CD8-positive, alpha-beta memory T cell (primary cell): ENCODE measurements around the gene AUP1. TPM values are rescaled to one million over a fixed set of nuclear protein-coding genes. Genes with fewer than 3 reads are reported as not detected.

Source experiments
- CTCF ChIA-PET: fragments of 350-600 bp; sonication (Branson Sonifier 250); formaldehyde crosslinking; loops from one replicate; lab custom pipeline; 2021; ENCODE audit warnings: antibody characterized with exemption; lab: Charles Lee
- POLR2A ChIA-PET: fragments of 350-600 bp; sonication (Branson Sonifier 250); formaldehyde crosslinking; loops from one replicate; lab custom pipeline; 2021; ENCODE audit warnings: antibody characterized with exemption; lab: Charles Lee
- DNase-seq, 5 donors: peaks; one replicate each; pipeline versions ENCODE4 v3.0.0 to v3.0.0-alpha.2; 2020 to 2022; ENCODE audit warnings: mixed read lengths in 1 of 5
- H3K27ac ChIP-seq: one replicate; pipeline ENCODE4 v1.7.0; 2013; ENCODE audit warnings: low read depth, mild to moderate bottlenecking, low read length, moderate library complexity
- H3K27me3 ChIP-seq: 2 replicates; pipeline ENCODE4 v1.7.0; 2013; ENCODE audit warnings: low read length, mild to moderate bottlenecking; ENCODE audit not compliant: insufficient read depth, poor library complexity, severe bottlenecking
- H3K36me3 ChIP-seq: 2 replicates; pipeline ENCODE4 v1.7.0; 2013; ENCODE audit warnings: mild to moderate bottlenecking, low read length, moderate library complexity; ENCODE audit not compliant: insufficient read depth
- H3K4me1 ChIP-seq: 2 replicates; pipeline ENCODE4 v1.7.0; 2013; ENCODE audit warnings: mild to moderate bottlenecking, low read length, moderate library complexity; ENCODE audit not compliant: insufficient read depth
- H3K4me3 ChIP-seq: 2 replicates; pipeline ENCODE4 v1.7.0; 2013; ENCODE audit warnings: mild to moderate bottlenecking, low read length
- H3K9me3 ChIP-seq: 2 replicates; pipeline ENCODE4 v1.7.0; 2013; ENCODE audit warnings: mild to moderate bottlenecking, low read length
- H3K27ac Mint-ChIP-seq, 8 donors: one replicate each; pipeline ENCODE4 v1.8.0; 2020 to 2021; ENCODE audit warnings: mixed read lengths in 8 of 8, mild to moderate bottlenecking in 6 of 8, inconsistent platforms in 3 of 8, moderate library complexity in 3 of 8
- H3K27me3 Mint-ChIP-seq, 2 donors: one replicate each; pipeline ENCODE4 v1.8.0; 2020 to 2021; ENCODE audit warnings: mixed read lengths in 2 of 2, mild to moderate bottlenecking in 1 of 2, moderate library complexity in 1 of 2
- H3K36me3 Mint-ChIP-seq, 3 donors: one replicate each; pipeline ENCODE4 v1.8.0; 2020 to 2021; ENCODE audit warnings: mixed read lengths in 3 of 3, inconsistent platforms in 1 of 3, mild to moderate bottlenecking in 1 of 3
- H3K4me1 Mint-ChIP-seq, 3 donors: one replicate each; pipeline ENCODE4 v1.8.0; 2020 to 2021; ENCODE audit warnings: mixed read lengths in 3 of 3, inconsistent platforms in 1 of 3, mild to moderate bottlenecking in 1 of 3
- H3K4me3 Mint-ChIP-seq, 7 donors: one replicate each; pipeline ENCODE4 v1.8.0; 2020 to 2021; ENCODE audit warnings: mixed read lengths in 7 of 7, mild to moderate bottlenecking in 6 of 7, moderate library complexity in 4 of 7, inconsistent platforms in 2 of 7
- H3K9me3 Mint-ChIP-seq, 5 donors: one replicate each; pipeline ENCODE4 v1.8.0; 2020 to 2022; ENCODE audit warnings: mixed read lengths in 5 of 5, mild to moderate bottlenecking in 3 of 5, moderate library complexity in 2 of 5, inconsistent platforms in 1 of 5
- polyA plus RNA-seq: library from polyadenylated mRNA; unstranded; fragments of 300-500 nt; fragmentation: Illumina TruSeq; gene quantifications from one replicate; pipeline ENCODE4 v1.2.3, GENCODE V29; 2021
- total RNA-seq, 2 experiments: library from RNA; stranded (reverse); gene quantifications; one replicate each; pipeline ENCODE4 v1.2.3, GENCODE V29; 2021

AUP1 gene
- total and polyA plus RNA-seq, 3 experiments from 2014 or later, result 95.8 to 225 (median 219) TPM

DNA sequence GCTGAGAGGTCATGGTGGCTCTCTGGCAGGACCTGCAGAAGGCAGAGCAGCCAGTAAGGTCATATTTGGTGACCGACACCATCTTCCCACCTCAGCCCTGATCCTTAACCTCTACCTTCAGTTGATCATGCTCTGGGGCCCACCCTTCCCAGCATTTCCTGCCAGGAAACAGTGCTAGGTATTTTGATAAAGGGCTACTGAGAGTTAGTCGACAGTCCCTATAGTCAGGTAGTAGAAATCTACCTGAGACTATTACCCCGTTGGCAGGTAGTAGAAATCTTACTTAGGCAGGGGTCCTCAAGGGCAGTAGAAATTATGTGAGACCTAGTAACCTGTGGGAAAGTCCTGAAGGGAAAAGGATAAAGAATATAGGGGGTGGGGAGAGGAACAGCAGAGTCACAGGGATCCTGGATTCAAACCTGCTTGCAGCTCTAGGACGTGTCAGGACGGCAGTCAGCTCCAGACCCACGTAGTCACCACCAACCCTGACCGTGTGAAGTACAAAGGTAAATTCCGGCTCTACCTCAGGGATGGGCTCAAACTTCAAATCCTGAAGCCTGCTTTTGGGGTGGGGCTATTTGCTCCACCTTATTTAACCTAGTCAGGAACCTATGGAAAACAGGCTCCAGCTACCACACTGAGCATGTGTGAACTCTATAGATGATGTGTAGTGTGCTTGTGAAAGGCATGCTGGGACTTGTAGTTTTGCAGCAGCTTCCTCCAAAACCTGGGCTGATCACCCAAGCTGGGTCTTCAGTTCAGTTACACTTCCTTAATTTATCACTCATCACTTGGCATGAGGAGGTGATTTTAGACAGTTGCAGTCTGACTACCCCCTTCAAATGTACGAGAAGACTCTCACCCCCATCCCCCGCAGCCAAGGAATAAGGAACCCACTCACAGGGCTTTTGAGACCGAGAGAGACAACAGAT lies 3.5 kb downstream of the AUP1 start, which contains the start of gene DQX1:
TSS of gene DQX1 (minus strand) at position 515 of the 932 bp plus-strand sequence. CDS start at position 13, 502 bp downstream.
- POLR2A ChIA-PET, result interaction anchor here (0.9 to 1.3 kb wide), 3 partner anchors 23 to 68 kb away, joined by 3 read pairs; partner anchors contain the start of genes CCDC142 and TTC31

DNA sequence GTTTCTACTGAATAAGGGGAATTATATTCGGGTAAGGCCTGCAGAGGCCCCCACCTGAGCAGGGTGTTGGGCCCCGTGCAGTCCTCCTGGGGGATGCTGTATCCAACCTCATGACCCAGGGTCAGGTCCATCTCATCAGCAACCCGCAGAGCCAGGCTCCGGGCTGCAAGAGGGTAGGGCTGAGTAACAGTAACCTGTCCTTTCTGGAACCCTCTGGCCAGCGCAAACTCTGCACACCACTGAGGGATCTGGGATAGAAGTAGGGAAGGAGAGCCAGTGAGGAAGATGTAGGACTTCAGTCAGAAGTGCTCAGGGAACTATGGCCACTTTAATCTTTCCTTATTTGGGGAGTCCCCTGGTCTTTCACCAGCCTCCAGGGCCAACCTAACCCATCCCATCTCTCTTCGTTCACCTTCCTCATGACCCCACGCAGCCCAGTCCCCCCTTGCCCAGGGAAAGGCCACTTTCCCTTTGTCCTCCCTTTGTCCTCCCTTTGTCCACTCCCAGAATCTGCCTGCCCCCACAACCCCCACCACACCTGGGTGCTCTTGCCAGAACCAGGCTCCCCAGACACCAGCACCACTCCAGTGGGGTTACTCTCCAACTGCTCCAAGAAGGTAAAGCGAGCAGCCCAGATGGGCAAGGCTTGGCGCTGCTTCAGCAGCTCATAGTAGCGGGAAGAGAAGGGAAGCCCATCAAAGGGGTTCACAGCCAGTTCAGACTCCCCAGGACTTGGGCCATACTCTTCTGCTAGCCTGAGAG lies 4.4 kb downstream of the AUP1 start:
- POLR2A ChIA-PET, result interaction anchor here (0.9 kb wide), 1 partner anchor 68 kb away, joined by 3 read pairs; no protein-coding TSS in a partner anchor
- peaks cover 7 to 8% of the 10 kb centered on the region in 2 donors for H3K27me3 Mint-ChIP-seq
- H3K4me1 ChIP-seq, result peaks cover 12% of the 10 kb centered on the region

More for the DNA sequence above, 3.5 kb downstream of the AUP1 start, which contains the start of gene DQX1:
- peaks cover 17% of the 10 kb centered on the region for H3K4me1 ChIP-seq
- no peak within 1 kb of the TSS for H3K4me3 ChIP-seq
- Mint-ChIP-seq H3K36me3 (peaks cover 15 to 39% (median 17%) of the 10 kb centered on the region in 3 donors), H3K27me3 (peaks cover 0 to 5% of the 10 kb centered on the region in 2 donors), H3K27ac (peak within 1 kb of the TSS in 6 of 8 donors; percentile 12 to 71 (median 49)), H3K4me1 (peaks cover 20 to 29% (median 24%) of the 10 kb centered on the region in 3 donors), H3K4me3 (peak within 1 kb of the TSS in 2 of 7 donors; percentile 64 to 82), H3K9me3 (no peaks in the 10 kb centered on the region)
- H3K9me3 ChIP-seq, result no peaks in the 10 kb centered on the region
- DNase-seq, result no peak
- H3K27ac ChIP-seq, result no peak within 1 kb of the TSS
- H3K36me3 ChIP-seq, result peaks cover 12% of the 10 kb centered on the region
- no peaks in the 10 kb centered on the region for H3K27me3 ChIP-seq
- CTCF ChIA-PET, result interaction anchor here (1.1 to 1.7 kb wide), 3 partner anchors 26 to 43 kb away, joined by 3 to 5 read pairs (median 4); partner anchors contain the start of genes CCDC142, LBX2 and TTC31

DNA sequence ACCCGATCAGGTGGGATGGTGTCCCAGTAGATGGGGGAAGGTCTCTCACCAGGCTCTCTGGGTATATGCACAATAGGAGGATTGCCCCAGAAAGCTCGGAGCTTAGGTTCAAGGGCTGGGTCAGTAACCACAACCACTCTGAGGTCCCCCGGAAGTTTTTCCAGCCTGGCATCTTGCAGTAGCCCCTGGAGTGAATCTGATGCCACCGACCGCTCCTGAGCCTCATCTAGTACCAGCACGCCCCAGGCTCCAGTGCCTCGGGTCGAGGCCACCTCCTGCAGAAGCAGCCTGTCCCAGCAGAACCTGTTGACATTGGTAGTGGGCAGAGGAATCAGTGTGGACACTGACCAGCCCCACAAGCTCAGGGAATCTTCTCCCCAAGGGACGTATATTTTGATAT lies 5.5 kb downstream of the AUP1 start:
- no peaks in the 10 kb centered on the region for H3K9me3 Mint-ChIP-seq
- CTCF ChIA-PET, result no interaction called here
- H3K27ac Mint-ChIP-seq, result no peak overlapping the region

More for the DNA sequence above, 4.4 kb downstream of the AUP1 start:
- no peak overlapping the region for H3K4me3 ChIP-seq
- no peak overlapping the region for H3K4me3 Mint-ChIP-seq
- peaks cover 15 to 38% (median 17%) of the 10 kb centered on the region in 3 donors for H3K36me3 Mint-ChIP-seq
- H3K27me3 ChIP-seq, result peaks cover 5% of the 10 kb centered on the region
- no peaks in the 10 kb centered on the region for H3K9me3 Mint-ChIP-seq
- H3K27ac ChIP-seq, result no peak overlapping the region
- H3K9me3 ChIP-seq, result no peaks in the 10 kb centered on the region
- DNase-seq, result no peak
- peaks cover 15 to 23% (median 18%) of the 10 kb centered on the region in 3 donors for H3K4me1 Mint-ChIP-seq
- peak overlapping the region in 2 of 8 donors; percentile 45 to 71 for H3K27ac Mint-ChIP-seq
- CTCF ChIA-PET, result interaction anchor here (1.1 kb wide), 1 partner anchor 42 kb away, joined by 4 read pairs; the partner anchor contains the start of genes CCDC142 and TTC31
- H3K36me3 ChIP-seq, result peaks cover 12% of the 10 kb centered on the region

DNA sequence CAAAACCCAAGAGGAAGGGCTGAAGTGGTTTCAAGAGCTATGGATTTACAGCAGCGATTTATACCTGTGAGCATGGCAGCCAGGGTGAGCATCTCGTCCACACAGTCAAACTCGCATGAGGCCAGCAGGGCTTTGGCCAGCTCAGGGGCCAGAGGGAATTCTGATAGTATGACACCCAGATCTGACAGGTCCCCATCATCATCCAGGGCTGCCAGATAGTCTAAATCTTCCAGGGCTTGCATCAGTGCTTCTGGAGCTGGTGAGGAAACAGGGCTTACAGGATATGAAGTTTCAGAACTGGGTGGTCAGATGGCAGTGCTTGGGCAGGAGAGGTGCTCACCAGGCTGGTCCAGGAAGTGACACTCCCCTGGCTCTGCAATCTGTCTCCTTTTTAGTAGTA lies 7.0 kb downstream of the AUP1 start:
- ChIA-PET CTCF (interaction anchor here (1.2 kb wide), 1 partner anchor 40 kb away, joined by 3 read pairs; the partner anchor contains the start of genes CCDC142 and TTC31), POLR2A (interaction anchor here (0.6 to 0.8 kb wide), 2 partner anchors 8 to 59 kb away, joined by 3 to 6 read pairs; no protein-coding TSS in a partner anchor)
- H3K36me3 ChIP-seq, result peaks cover 12% of the 10 kb centered on the region
- no peaks in the 10 kb centered on the region for H3K9me3 Mint-ChIP-seq
- H3K4me1 ChIP-seq, result no peaks in the 10 kb centered on the region
- no peak for DNase-seq
- H3K4me3 Mint-ChIP-seq, result no peak overlapping the region
- H3K4me3 ChIP-seq, result no peak overlapping the region
- no peak overlapping the region for H3K27ac ChIP-seq
- no peaks in the 10 kb centered on the region for H3K9me3 ChIP-seq
- H3K36me3 Mint-ChIP-seq, result peaks cover 10 to 17% (median 15%) of the 10 kb centered on the region in 3 donors
- H3K27me3 ChIP-seq, result peaks cover 32% of the 10 kb centered on the region
- peaks cover 31 to 34% of the 10 kb centered on the region in 2 donors for H3K27me3 Mint-ChIP-seq
- no peak overlapping the region for H3K27ac Mint-ChIP-seq
- H3K4me1 Mint-ChIP-seq, result peaks cover 3 to 6% (median 4%) of the 10 kb centered on the region in 3 donors

More for the DNA sequence above, 5.5 kb downstream of the AUP1 start:
- peaks cover 17% of the 10 kb centered on the region for H3K27me3 ChIP-seq
- H3K36me3 Mint-ChIP-seq, result peaks cover 15 to 30% (median 17%) of the 10 kb centered on the region in 3 donors
- H3K4me3 ChIP-seq, result no peak overlapping the region
- peaks cover 14 to 21% (median 17%) of the 10 kb centered on the region in 3 donors for H3K4me1 Mint-ChIP-seq
- H3K4me1 ChIP-seq, result peaks cover 10% of the 10 kb centered on the region
- H3K27me3 Mint-ChIP-seq, result peaks cover 19% of the 10 kb centered on the region in 2 donors
- POLR2A ChIA-PET, result interaction anchor here (0.7 kb wide), 1 partner anchor 15 kb away, joined by 4 read pairs; no protein-coding TSS in a partner anchor
- H3K27ac ChIP-seq, result no peak overlapping the region
- DNase-seq, result no peak
- H3K36me3 ChIP-seq, result peaks cover 12% of the 10 kb centered on the region
- no peak overlapping the region for H3K4me3 Mint-ChIP-seq
- no peaks in the 10 kb centered on the region for H3K9me3 ChIP-seq

DNA sequence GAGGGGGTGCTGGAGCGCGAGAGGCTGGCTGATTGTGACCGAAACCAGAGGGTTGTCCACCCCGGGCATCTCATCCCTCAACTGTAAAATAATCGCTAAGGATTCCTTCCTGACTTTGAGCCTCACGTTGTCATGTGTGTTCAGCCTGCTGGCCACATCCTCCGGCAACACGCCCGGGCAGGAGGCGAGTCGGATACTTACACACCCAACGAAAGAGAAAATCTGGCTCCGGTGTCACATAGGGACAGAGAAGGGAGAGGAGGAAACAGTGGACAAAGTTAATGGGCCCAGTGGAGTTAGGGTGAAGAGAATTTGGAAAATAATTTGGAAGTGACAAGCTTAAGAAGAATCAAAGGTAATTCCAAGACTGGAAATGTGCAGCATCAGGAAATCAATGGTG lies 12.9 kb downstream of the AUP1 start:
- H3K27me3 ChIP-seq, result peaks cover 76% of the 10 kb centered on the region
- peaks cover 58 to 75% of the 10 kb centered on the region in 2 donors for H3K27me3 Mint-ChIP-seq
- peaks cover 15 to 32% (median 18%) of the 10 kb centered on the region in 3 donors for H3K4me1 Mint-ChIP-seq
- H3K4me1 ChIP-seq, result peaks cover 33% of the 10 kb centered on the region
- H3K36me3 ChIP-seq, result no peaks in the 10 kb centered on the region
- ChIA-PET POLR2A (interaction anchor here (1.0 kb wide), 2 partner anchors 9 to 10 kb away, joined by 3 read pairs; partner anchors contain the start of gene PCGF1), CTCF (interaction anchor here (2.0 kb wide), 1 partner anchor 34 kb away, joined by 6 read pairs; the partner anchor contains the start of genes CCDC142 and TTC31)
- H3K9me3 Mint-ChIP-seq, result no peaks in the 10 kb centered on the region
- DNase-seq, result no peak
- peak overlapping the region; percentile 66 to 84 (median 74) for H3K4me3 Mint-ChIP-seq
- peak overlapping the region in 2 of 8 donors; percentile 51 to 61 for H3K27ac Mint-ChIP-seq
- no peak overlapping the region for H3K4me3 ChIP-seq
- H3K9me3 ChIP-seq, result no peaks in the 10 kb centered on the region
- no peaks in the 10 kb centered on the region for H3K36me3 Mint-ChIP-seq
- no peak overlapping the region for H3K27ac ChIP-seq

DNA sequence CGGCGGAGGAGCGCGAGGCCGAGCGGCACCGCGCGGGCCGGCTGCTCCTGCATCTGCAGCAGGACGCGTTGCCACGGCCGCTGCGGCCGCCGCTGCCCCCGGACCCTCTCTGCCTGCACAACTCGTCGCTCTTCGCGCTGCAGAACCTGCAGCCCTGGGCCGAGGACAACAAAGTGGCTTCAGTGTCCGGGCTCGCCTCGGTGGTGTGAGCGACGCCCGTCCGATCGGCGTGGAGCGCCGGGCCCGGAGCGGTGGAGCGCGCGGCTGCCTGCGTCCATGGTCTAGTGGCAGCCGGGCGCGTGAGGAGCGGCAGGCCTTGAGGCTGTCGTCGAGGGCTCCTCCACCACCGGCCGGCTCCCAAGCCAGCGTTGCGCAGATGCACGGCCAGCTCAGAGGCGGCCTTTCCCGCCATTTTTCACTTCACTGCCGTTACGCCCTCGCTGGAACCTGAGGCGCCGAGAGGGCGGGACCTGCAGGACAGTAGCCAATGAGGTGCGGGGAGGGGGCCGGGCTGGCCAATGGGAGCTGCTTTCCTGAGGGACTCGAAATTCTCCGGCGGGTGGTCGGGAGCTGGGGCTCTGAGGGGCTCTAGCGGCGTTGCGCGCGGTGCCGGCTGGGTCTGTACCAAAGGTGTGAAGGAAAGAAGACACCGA lies 13.4 kb downstream of the AUP1 start:
- Mint-ChIP-seq H3K4me1 (peaks cover 15 to 32% (median 18%) of the 10 kb centered on the region in 3 donors), H3K36me3 (no peaks in the 10 kb centered on the region), H3K9me3 (no peaks in the 10 kb centered on the region), H3K27me3 (peaks cover 61 to 79% of the 10 kb centered on the region in 2 donors), H3K27ac (peak overlapping the region in 1 of 8 donors; percentile 61), H3K4me3 (peak overlapping the region in 6 of 7 donors; percentile 66 to 86 (median 74))
- CTCF ChIA-PET, result interaction anchor here (2.0 kb wide), 1 partner anchor 33 kb away, joined by 6 read pairs; the partner anchor contains the start of genes CCDC142 and TTC31
- Histone ChIP-seq H3K9me3 (no peaks in the 10 kb centered on the region), H3K27me3 (peaks cover 76% of the 10 kb centered on the region), H3K36me3 (no peaks in the 10 kb centered on the region), H3K4me1 (peaks cover 33% of the 10 kb centered on the region), H3K27ac (no peak overlapping the region), H3K4me3 (no peak overlapping the region)
- POLR2A ChIA-PET, result interaction anchor here (1.0 kb wide), 2 partner anchors 9 to 10 kb away, joined by 3 read pairs; partner anchors contain the start of gene PCGF1
- peak; percentile 28 to 78 (median 62) for DNase-seq
